Hematopoietic multipotent progenitor cell treated with erythropoietin and hydrocortisone succinate and interleukin-3 and kit ligand, for 6 days (in vitro differentiated cells): ENCODE results near the gene RNU1-2.
"Not testable (repeated sequence)": the region's sequence is repeated elsewhere in the genome, so short reads cannot be mapped to it uniquely, and the experiment has no call there.

Experiments
- DNase-seq: peaks from one replicate; pipeline ENCODE4 v3.0.0-alpha.2; 2015

RNU1-2 gene

DNA sequence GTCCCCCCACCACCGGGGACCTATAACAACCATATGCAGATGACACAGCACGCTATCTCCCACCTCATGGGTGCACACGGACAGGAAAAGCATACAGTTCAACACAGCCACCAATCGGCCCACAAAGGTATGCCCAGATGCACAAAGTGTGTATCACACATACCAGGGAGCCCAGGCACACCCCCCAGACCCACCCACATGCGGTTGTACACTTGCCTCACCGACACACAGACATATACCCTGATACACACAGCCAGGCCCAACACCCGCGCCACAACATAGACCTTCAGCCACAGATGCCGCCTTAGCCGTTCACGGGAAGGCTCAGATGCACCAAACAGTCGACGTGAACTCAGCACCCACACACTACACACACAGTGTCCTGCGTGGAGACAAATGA is 31.5 kb downstream of the RNU1-2 start:
- no peak for DNase-seq

- no peak for DNase-seq
Observed at GRCh38 chr1:16927711-16928485, 32.1 kb downstream of the RNU1-2 start.

DNA sequence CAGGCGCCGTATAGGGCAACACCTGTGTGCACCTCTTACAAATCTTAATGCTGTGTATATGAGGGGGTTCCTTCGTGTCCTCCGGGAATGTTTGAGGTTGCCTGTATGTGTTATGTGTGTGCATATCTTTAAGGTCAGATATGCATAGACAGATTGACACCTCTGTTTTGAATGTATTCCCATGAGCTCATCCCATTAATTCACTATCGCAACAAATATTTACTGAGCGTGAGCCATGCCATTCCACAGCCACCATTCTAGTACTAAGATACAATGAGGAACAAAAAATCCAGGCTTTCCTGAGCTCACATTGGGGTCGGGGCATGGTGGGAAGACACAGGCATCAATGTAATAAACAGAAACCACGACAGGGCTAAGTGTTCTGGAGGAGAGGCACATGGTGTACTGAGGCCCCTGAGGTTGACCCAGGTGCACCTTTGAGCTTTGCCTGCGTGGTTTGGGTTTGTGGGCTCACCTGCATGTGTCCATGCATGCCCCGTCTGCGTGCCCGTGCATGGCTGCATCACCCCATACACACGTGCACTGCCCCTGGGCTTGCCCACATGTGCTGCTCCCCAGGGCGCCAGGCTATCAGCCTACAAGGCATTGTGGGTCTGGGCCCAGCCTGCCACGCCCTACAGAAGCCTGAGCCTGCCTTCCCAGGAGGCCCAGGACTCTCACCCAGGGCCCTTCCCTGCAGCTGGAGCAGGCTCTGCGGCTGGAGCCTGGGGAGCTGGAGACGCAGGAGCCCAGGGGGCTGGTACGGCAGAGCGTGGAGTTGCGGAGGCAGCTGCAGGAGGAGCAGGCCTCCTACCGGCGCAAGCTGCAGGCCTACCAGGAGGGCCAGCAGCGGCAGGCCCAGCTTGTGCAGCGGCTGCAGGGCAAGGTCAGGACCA is 33.6 kb downstream of the RNU1-2 start:
- DNase-seq, result not testable (repeated sequence)

- not testable (repeated sequence) for DNase-seq
Observed at GRCh38 chr1:16931206-16931934, 35.6 kb downstream of the RNU1-2 start.

GRCh38 chr1:16933945-16934344 is 38.2 kb downstream of the RNU1-2 start:
- not testable (repeated sequence) for DNase-seq

GRCh38 chr1:16936580-16936979 is 40.8 kb downstream of the RNU1-2 start:
- DNase-seq, result not testable (repeated sequence)

GRCh38 chr1:16938351-16939321 is 42.9 kb downstream of the RNU1-2 start:
- DNase-seq, result no peak

GRCh38 chr1:16939386-16940180 is 43.8 kb downstream of the RNU1-2 start:
- DNase-seq, result not testable (repeated sequence)

DNA sequence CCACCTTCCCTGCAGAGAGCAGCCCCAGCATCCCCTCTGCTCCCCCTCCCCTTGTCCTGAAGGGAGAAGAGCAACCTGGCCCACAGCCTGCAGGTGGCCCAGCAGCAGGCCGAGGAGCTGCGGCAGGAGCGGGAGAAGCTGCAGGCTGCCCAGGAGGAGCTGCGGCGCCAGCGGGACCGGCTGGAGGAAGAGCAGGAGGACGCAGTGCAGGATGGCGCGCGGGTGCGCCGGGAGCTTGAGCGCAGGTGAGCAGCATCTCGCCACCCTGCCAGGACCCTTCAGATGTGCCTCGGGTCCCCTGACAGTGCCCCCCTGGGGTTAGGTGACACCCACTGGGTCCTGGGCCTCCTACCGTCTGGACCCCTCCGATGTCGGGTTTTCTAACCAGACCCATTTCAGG is 48.3 kb downstream of the RNU1-2 start:
- DNase-seq, result no peak

DNA sequence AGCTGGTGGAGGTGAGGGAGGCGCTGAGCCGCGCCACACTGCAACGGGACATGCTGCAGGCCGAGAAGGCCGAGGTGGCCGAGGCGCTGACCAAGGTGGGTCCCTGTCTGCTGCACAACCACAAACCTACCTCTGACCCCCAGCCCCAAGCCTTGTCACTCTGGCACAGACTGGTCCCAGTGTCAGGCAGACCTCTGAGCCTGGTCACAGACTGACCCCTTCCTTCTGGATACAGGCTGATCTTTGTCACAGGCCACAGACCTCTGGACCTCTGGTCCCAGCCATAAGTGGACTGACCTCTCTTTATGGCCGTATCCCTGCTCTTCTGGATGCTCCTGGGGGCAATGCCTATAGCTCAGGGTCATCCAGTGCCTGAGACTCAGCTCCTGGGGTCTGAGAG is 49.7 kb downstream of the RNU1-2 start:
- DNase-seq, result not testable (repeated sequence)
